Vagina (tissue), 2 donors: ENCODE measurements around the gene RNH1. TPM values are rescaled to one million over a fixed set of nuclear protein-coding genes. Genes with fewer than 3 reads are reported as not detected.

Source experiments
- DNase-seq, 2 donors: peaks; one replicate each; pipeline ENCODE4 v3.0.0-alpha.2; 2017; ENCODE audit errors: extremely low spot score in 2 of 2
- H3K27ac ChIP-seq: fragments of 200-600 bp; sonication (generic); one replicate; pipeline ENCODE4 v1.5.1; 2019
- H3K27me3 ChIP-seq: fragments of 200-600 bp; sonication (generic); one replicate; pipeline ENCODE4 v1.5.1; 2019
- H3K36me3 ChIP-seq, 2 donors: fragments of 200-600 bp; sonication (generic); one replicate each; pipeline ENCODE4 v1.5.1; 2017 to 2019
- H3K4me1 ChIP-seq: fragments of 200-600 bp; sonication (generic); one replicate; pipeline ENCODE4 v1.5.1; 2019
- H3K4me3 ChIP-seq, 2 donors: fragments of 200-600 bp; sonication (generic); 1 replicate in 1 of 2; 2 replicates in 1 of 2; pipeline ENCODE4 v1.5.1; 2016 to 2019
- H3K9me3 ChIP-seq: fragments of 200-600 bp; sonication (generic); one replicate; pipeline ENCODE4 v1.5.1; 2019
- CTCF ChIP-seq, 3 experiments: fragments of 450-650 bp in 2 of 3; fragments of 200-600 bp in 1 of 3; sonication (generic) in 1 of 3; IDR thresholded peaks; one replicate each; pipeline ENCODE4 v1.5.1; 2017 to 2019; ENCODE audit warnings: antibody characterized with exemption in 3 of 3, mild to moderate bottlenecking in 2 of 3, moderate library complexity in 2 of 3
- POLR2A ChIP-seq, 2 donors: fragments of 450-650 bp; IDR thresholded peaks; one replicate each; pipeline ENCODE4 v1.6.1; 2017; ENCODE audit warnings: antibody characterized with exemption in 2 of 2, mild to moderate bottlenecking in 2 of 2, moderate library complexity in 2 of 2
- POLR2AphosphoS5 ChIP-seq, 2 donors: sonication (generic); formaldehyde crosslinking; IDR thresholded peaks; one replicate each; pipeline ENCODE4 v1.9.0; 2017; ENCODE audit warnings: antibody characterized with exemption in 2 of 2, mild to moderate bottlenecking in 2 of 2, low read depth in 1 of 2; ENCODE audit not compliant: insufficient read depth in 1 of 2
- intact Hi-C: fragments of 100-400 bp; cut with DNase I; formaldehyde crosslinking; loops from one replicate; pipeline ENCODE4 v1.15.1; 2023
- total RNA-seq: library from RNA; depleted of rRNA; stranded (reverse); fragments of >200 nt; gene quantifications from one replicate; pipeline ENCODE4 v1.2.3, GENCODE V29; 2016

The RNH1 gene
- total RNA-seq, 1 donor from 2014 or later = 252 TPM

- intact Hi-C loops = loop anchor here (10.0 kb wide), 1 partner anchor 171 kb away; no protein-coding TSS in a partner anchor
- no peak for TF ChIP-seq CTCF (IDR thresholded peaks at IDR 0.05)
- TF ChIP-seq POLR2A (IDR thresholded peaks at IDR 0.05) = no peak
- no peak for TF ChIP-seq POLR2AphosphoS5 (IDR thresholded peaks at IDR 0.05; ENCODE audit: insufficient read depth in 1 of 2, low read depth in 1 of 2)
- Histone ChIP-seq H3K9me3 (no peaks in the 10 kb centered on the region), H3K4me1 (peaks cover 20% of the 10 kb centered on the region), H3K4me3 (no peak overlapping the region), H3K27me3 (peaks cover 14% of the 10 kb centered on the region), H3K36me3 (no peaks in the 10 kb centered on the region), H3K27ac (no peak overlapping the region)
- no peak for DNase-seq
These were observed 46.9 kb upstream of the RNH1 start for GRCh38 chr11:553988-554340.

- Histone ChIP-seq H3K4me1 (peaks cover 20% of the 10 kb centered on the region), H3K4me3 (no peak overlapping the region), H3K36me3 (no peaks in the 10 kb centered on the region), H3K27me3 (peaks cover 14% of the 10 kb centered on the region), H3K9me3 (no peaks in the 10 kb centered on the region), H3K27ac (no peak overlapping the region)
- TF ChIP-seq CTCF (IDR thresholded peaks at IDR 0.05) (no peak), POLR2A (IDR thresholded peaks at IDR 0.05) (no peak), POLR2AphosphoS5 (IDR thresholded peaks at IDR 0.05; ENCODE audit: insufficient read depth in 1 of 2, low read depth in 1 of 2) (no peak)
- no peak for DNase-seq
- intact Hi-C loops = loop anchor here (10.0 kb wide), 1 partner anchor 171 kb away; no protein-coding TSS in a partner anchor
These were observed 46.3 kb upstream of the RNH1 start for GRCh38 chr11:553083-553987.

- intact Hi-C loops = loop anchor here (10.0 kb wide), 1 partner anchor 173 kb away; no protein-coding TSS in a partner anchor
These were observed 44.6 kb upstream of the RNH1 start for GRCh38 chr11:551596-551995.

GRCh38 chr11:551131-551530 is 44.1 kb upstream of the RNH1 start:
- no peak overlapping the region for H3K4me3 ChIP-seq
- intact Hi-C loops = loop anchor here (10.0 kb wide), 1 partner anchor 174 kb away; no protein-coding TSS in a partner anchor
- TF ChIP-seq CTCF (IDR thresholded peaks at IDR 0.05) (no peak), POLR2AphosphoS5 (IDR thresholded peaks at IDR 0.05; ENCODE audit: insufficient read depth in 1 of 2, low read depth in 1 of 2) (no peak), POLR2A (IDR thresholded peaks at IDR 0.05) (no peak)
- peaks cover 20% of the 10 kb centered on the region for H3K4me1 ChIP-seq
- H3K27me3 ChIP-seq = peaks cover 14% of the 10 kb centered on the region
- no peak for DNase-seq
- no peaks in the 10 kb centered on the region for H3K36me3 ChIP-seq
- no peak overlapping the region for H3K27ac ChIP-seq
- no peaks in the 10 kb centered on the region for H3K9me3 ChIP-seq

More at GRCh38 chr11:551596-551995, 44.6 kb upstream of the RNH1 start:
- no peaks in the 10 kb centered on the region for H3K36me3 ChIP-seq
- no peak overlapping the region for H3K4me3 ChIP-seq
- H3K9me3 ChIP-seq = no peaks in the 10 kb centered on the region
- H3K4me1 ChIP-seq = peaks cover 20% of the 10 kb centered on the region
- no peak overlapping the region for H3K27ac ChIP-seq
- peaks cover 14% of the 10 kb centered on the region for H3K27me3 ChIP-seq
- no peak for DNase-seq
- TF ChIP-seq CTCF (IDR thresholded peaks at IDR 0.05) (no peak), POLR2AphosphoS5 (IDR thresholded peaks at IDR 0.05; ENCODE audit: insufficient read depth in 1 of 2, low read depth in 1 of 2) (no peak), POLR2A (IDR thresholded peaks at IDR 0.05) (no peak)

- intact Hi-C loops = loop anchor here (10.0 kb wide), 1 partner anchor 174 kb away; no protein-coding TSS in a partner anchor
These were observed 43.7 kb upstream of the RNH1 start for GRCh38 chr11:550746-551085.

More at GRCh38 chr11:550746-551085, 43.7 kb upstream of the RNH1 start:
- H3K4me1 ChIP-seq = peaks cover 17% of the 10 kb centered on the region
- H3K27me3 ChIP-seq = peaks cover 14% of the 10 kb centered on the region
- H3K36me3 ChIP-seq = no peaks in the 10 kb centered on the region
- H3K27ac ChIP-seq = no peak overlapping the region
- H3K9me3 ChIP-seq = no peaks in the 10 kb centered on the region
- DNase-seq = no peak
- no peak overlapping the region for H3K4me3 ChIP-seq
- TF ChIP-seq POLR2A (IDR thresholded peaks at IDR 0.05) (no peak), POLR2AphosphoS5 (IDR thresholded peaks at IDR 0.05; ENCODE audit: insufficient read depth in 1 of 2, low read depth in 1 of 2) (no peak), CTCF (IDR thresholded peaks at IDR 0.05) (no peak)
